NB4 (cell line): ENCODE results near the gene SLC35G6.

Experiments used
- POLR2A ChIP-seq: IDR thresholded peaks from 2 replicates; pipeline ENCODE4 v1.6.1; 2011; ENCODE audit warnings: mild to moderate bottlenecking; ENCODE audit not compliant: insufficient read length; ENCODE audit errors: extremely low read depth
- TF ChIP-seq, protein P1 (sequence below): IDR thresholded peaks from one replicate; pipeline ENCODE4 v1.5.1; 2012; ENCODE audit warnings: low read depth, low read length
- TF ChIP-seq, protein P2 (sequence below): IDR thresholded peaks from 2 replicates; pipeline ENCODE4 v1.6.1; 2011; ENCODE audit warnings: low read depth, low read length

DNA sequence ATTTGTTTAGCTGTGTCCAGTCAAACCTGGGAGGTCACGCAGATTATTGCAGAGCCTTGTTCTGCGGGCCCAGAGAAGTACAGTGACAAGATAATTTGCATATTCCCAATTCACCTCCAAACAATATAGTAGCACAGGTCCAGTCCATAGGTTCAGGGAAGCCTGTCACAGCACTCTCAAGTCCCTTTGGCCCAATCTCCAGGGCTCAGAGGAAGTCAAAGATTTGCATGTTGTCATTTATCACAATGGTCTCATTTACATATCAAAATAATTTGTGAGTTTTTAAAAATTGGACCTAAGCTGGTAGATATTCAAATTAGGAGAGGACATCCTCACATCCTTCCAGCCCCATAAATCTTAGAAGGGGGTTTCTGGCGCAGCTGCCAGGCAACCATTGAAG, 13.7 kb upstream of the SLC35G6 start:
- TF ChIP-seq, protein P1, sequence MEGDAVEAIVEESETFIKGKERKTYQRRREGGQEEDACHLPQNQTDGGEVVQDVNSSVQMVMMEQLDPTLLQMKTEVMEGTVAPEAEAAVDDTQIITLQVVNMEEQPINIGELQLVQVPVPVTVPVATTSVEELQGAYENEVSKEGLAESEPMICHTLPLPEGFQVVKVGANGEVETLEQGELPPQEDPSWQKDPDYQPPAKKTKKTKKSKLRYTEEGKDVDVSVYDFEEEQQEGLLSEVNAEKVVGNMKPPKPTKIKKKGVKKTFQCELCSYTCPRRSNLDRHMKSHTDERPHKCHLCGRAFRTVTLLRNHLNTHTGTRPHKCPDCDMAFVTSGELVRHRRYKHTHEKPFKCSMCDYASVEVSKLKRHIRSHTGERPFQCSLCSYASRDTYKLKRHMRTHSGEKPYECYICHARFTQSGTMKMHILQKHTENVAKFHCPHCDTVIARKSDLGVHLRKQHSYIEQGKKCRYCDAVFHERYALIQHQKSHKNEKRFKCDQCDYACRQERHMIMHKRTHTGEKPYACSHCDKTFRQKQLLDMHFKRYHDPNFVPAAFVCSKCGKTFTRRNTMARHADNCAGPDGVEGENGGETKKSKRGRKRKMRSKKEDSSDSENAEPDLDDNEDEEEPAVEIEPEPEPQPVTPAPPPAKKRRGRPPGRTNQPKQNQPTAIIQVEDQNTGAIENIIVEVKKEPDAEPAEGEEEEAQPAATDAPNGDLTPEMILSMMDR, result no peak
- no peak for TF ChIP-seq POLR2A
- TF ChIP-seq, protein P2, sequence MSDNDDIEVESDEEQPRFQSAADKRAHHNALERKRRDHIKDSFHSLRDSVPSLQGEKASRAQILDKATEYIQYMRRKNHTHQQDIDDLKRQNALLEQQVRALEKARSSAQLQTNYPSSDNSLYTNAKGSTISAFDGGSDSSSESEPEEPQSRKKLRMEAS, result no peak
